Measurements from ENCODE around the gene PPP2R2B.

GRCh38 chr5:146643776-146644175 is 234.8 kb downstream of the PPP2R2B start:
- TF ChIP-seq CTCF (optimal IDR thresholded peaks at IDR 0.05 in 1 of 3, IDR thresholded peaks at IDR 0.05 in 1 of 3, conservative IDR thresholded peaks at IDR 0.05 in 1 of 3; ENCODE audit: extremely low read depth in 1 of 3, insufficient read depth in 2 of 3, low read length in 3 of 3) = no peak
- TF ChIP-seq EZH2 (IDR thresholded peaks at IDR 0.05; ENCODE audit: low read length) = no peak
